COLO668 (cell line): Measurements from ENCODE around the gene EVI2A.
"Not testable (repeated sequence)": the region's sequence is repeated elsewhere in the genome, so short reads cannot be mapped to it uniquely, and the experiment has no call there.

Source experiments
- DNase-seq: peaks from one replicate; lab custom pipeline; 2025; ENCODE audit not compliant: unreplicated experiment; lab: John Stamatoyannopoulos, UW

Gene EVI2A

GRCh38 chr17:31321481-31321880, at the start of gene EVI2A:
EVI2A (minus strand) TSS chr17:31321622; CDS start chr17:31319013, 2,609 bp downstream.
- DNase-seq: no peak

- no peak for DNase-seq
These were observed 47.8 kb upstream of the EVI2A start for GRCh38 chr17:31369266-31369665.

GRCh38 chr17:31366088-31366487, 44.7 kb upstream of the EVI2A start:
- DNase-seq: no peak

- DNase-seq: no peak
These were observed 42.6 kb upstream of the EVI2A start for GRCh38 chr17:31364012-31364411.

- no peak for DNase-seq
These were observed 36.5 kb upstream of the EVI2A start for GRCh38 chr17:31357839-31358394.

- no peak for DNase-seq
These were observed 35.7 kb upstream of the EVI2A start for GRCh38 chr17:31357091-31357490.

- no peak for DNase-seq
These were observed 34.5 kb upstream of the EVI2A start for GRCh38 chr17:31355935-31356334.

- DNase-seq: no peak
These were observed 28.0 kb upstream of the EVI2A start for GRCh38 chr17:31349454-31349853.

- DNase-seq: not testable (repeated sequence)
These were observed 23.8 kb upstream of the EVI2A start for GRCh38 chr17:31345191-31345747.

GRCh38 chr17:31339906-31340661, 18.7 kb upstream of the EVI2A start:
- no peak for DNase-seq

- DNase-seq: no peak
These were observed 7.8 kb upstream of the EVI2A start for GRCh38 chr17:31329221-31329620.

- no peak for DNase-seq
These were observed 6.7 kb upstream of the EVI2A start for GRCh38 chr17:31328160-31328535.

GRCh38 chr17:31327534-31328159, 6.2 kb upstream of the EVI2A start:
- DNase-seq: no peak

- DNase-seq: no peak
These were observed 2.1 kb upstream of the EVI2A start for GRCh38 chr17:31323551-31323950.

GRCh38 chr17:31321966-31322365, 544 bp upstream of the EVI2A start:
- no peak for DNase-seq

GRCh38 chr17:31320791-31321190, 631 bp downstream of the EVI2A start:
- DNase-seq: no peak

GRCh38 chr17:31320241-31320640, 1.2 kb downstream of the EVI2A start:
- DNase-seq: no peak

- no peak for DNase-seq
These were observed 2.4 kb downstream of the EVI2A start for GRCh38 chr17:31318851-31319661.

- DNase-seq: no peak
These were observed 3.1 kb downstream of the EVI2A start for GRCh38 chr17:31318298-31318801.

- no peak for DNase-seq
These were observed 6.7 kb downstream of the EVI2A start for GRCh38 chr17:31314782-31315100.
